Astrocyte (in vitro differentiated cells and primary cell): ENCODE measurements around the gene NOCT.

ENCODE experiments used
- CTCF ChIP-seq: IDR thresholded peaks from 2 replicates; pipeline ENCODE4 v1.5.1; 2011; ENCODE audit warnings: low read depth, mild to moderate bottlenecking, inconsistent platforms, low read length, moderate library complexity; ENCODE audit not compliant: insufficient read depth
- EZH2 ChIP-seq: IDR thresholded peaks from 2 replicates; pipeline ENCODE4 v1.6.1; 2012; ENCODE audit warnings: mild to moderate bottlenecking, low read length, inconsistent platforms; ENCODE audit not compliant: insufficient read depth

- TF ChIP-seq CTCF (no peak), EZH2 (no peak)
These were observed 19.5 kb upstream of the NOCT start for GRCh38 chr4:138996090-138996489.
